Measurements from ENCODE around the gene CCNY.

Gene CCNY

DNA sequence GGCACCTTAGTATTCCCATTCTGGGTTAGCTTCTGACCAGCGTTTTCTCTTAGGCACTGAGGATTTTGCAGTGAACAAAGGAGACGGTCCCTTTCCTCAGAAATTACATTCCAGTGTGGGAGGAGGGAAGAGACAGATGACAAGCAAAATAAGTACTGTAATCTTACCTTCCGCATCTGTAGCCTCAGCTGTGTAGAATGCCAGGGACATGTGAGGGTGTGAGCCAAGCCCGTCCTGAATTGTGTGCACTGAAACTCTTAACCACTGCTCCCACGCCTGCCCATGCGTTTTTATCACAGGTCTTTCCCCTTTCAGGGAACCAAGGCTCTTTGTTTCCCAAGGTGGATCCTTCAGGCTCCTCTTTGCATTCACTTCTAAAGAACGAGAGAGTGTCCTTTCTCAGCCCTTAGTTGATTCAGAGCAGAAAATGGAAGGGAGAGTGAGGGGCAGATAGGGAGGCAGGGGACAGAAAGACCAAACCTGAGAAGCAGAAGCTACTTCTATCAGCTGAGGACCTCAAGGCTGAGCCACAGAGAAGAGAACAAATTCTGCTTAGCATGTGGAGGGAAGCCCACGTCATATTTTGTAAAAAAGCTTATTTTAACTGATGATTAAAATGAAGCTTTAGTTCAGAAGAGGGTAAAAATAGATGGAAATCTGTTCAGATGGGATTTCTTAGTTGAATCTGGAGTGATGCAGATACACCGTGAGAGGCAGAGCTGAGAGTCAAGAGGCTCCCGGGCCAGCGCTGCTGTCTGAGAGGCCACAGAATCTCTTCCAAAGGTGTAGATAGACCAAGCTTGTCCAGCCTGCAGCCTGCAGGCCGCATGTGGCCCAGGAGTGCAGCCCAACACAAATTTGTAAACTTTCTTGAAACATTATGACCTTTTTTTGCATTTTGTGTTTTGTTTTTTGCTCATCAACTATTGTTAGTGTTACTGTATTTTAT, 122.5 kb downstream of the CCNY start:
- DNase-seq: no peak

DNA sequence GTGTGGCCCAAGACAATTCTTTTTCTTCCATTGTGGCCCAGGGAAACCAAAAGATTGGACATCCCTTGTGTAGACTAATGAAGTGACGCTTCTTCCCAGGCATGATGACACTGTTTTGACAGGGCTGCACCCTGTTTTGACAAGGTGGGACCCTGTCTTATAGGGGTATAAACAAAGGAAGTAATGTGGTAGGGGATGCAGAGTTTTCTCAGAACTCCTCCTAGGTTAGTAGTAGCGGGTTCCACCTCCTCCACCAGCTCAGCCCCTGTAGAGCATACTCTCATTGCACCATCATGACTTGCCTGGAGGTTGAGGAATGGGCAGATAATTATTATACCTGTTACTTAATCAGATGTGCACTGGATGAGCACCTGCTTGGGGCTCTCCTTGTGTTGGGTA, 123.1 kb downstream of the CCNY start:
- DNase-seq: no peak

DNA sequence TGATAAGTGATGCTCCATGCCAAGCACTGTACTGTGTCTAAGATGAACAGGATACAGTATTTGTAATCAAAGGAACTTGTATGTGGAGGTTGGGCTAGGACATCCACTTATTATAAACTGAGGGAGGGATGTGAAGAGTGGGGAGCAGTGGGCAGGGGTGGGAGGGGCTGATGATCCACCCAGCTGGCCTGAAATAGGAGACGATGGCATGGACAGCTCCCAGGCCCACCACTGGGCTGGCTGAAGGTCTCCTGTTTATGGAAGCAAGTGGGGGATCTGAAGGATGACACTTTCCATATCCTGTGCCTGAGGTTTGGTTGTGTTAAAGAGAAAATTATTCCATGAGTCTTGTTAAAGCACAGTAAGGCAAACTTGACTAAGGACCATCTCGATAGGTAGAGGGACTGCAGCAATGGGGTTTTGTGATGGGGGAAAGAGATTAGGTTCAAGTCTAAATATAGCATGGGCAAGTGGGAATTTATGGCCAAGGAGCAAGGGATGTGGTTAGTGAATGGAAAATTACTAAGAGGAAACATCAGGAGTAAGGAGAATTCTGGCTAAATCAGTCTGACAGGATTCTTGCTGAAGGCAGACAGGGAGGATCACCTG, 124.6 kb downstream of the CCNY start:
- no peak for DNase-seq

DNA sequence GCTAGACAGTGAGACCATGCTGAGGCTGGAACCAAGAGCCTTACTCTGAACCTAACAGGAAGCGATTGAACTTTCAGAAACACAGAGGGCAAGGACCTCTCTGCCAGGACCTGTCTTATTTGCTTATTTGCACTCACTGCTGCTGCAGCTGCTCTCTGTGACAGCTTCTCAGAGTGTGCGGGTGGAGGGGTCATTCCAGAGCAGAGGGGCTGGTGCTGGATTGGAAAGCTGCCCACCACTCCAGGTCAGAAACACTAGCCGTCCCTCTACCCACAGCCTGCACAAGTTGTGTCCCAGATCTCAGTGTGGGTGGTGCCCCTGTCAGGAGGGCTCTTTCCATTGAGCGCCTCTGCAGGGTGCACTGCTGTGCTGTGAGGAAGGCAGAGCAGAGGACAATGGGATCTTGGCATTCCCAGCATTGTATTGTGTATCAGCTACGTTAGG, 126.2 kb downstream of the CCNY start:
- peak; percentile 7 for DNase-seq

DNA sequence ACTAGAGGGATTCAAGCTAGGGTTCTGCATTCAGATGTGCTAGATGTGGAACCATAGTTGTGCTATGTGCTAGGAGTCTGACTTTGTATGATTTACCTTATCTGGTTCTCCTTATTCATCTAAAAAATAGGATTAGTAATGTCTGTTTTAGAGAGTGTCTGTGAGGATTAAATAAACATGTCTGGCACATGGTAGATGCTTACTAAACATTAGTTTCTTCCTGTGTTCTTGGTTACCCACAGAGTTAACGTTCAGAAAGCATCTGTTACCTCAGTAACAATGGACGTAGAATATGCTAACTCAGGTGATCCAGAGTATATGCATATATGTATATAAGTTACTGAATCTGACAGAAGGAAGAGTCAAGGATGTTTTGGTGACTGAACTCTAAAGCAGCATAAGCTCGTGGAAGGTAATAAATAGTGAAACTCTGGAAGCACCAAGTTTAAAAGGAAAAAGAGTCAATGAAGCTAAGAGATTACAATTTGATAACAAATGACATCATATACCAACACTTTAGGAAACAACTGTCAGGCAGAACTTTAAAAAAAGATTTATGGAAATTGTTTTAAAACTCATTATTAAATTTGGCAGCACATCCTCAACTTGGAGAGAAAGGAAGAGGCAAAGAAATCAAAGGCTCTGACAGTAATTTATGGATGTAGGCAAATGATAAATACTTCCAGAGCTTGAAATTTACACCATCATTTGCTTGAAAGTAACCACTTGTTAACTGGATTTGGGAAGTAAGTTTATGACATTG, 127.0 kb downstream of the CCNY start:
- DNase-seq: no peak

DNA sequence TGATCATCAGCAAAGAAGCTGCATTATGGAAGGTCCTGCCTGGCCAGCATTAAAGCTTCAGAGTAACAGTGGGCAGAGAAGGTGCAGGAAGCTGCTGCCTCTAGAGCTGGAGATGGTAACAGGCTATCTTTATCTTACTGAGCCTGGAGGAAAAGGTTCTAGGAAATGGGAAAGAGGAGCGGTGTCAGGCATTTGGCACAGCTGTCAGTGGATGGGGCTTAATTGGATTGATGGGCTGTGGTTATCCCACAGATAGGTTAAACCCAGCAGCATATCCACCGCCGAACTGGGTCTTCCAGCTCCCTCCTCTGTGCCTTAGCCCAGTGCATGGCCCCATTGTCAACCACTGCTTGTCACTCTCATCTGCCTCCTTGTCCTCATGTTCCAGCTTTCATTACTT, 127.6 kb downstream of the CCNY start:
- DNase-seq: no peak

DNA sequence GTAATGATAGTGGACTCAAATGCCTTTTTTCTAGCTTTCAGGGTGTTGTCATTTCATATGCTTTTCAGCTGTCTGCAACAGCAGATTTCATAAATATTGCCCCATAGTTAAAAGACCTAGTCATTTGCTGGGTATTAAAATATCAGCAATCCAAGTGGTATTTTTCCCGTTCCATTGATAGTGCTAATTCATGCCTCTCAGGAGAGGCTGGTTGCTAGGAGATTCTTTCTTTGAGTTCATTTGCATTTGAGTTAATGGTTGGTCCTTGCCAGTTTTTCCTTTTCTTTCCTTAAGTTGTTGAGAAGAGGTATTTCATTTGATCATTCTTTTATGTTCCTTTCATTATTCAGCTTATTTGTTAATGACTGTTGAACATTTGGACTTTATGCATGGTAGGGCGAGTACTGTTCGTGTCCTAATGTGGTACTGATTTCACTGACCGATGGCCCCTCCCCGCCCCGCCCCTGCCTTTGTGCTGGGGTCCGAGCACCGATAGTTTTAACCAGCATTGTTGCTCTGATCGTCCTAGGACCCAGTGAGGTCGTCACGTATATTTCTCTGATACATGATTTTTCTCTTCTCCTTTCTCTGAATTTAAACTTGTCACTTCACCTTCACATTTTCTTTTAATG, 128.6 kb downstream of the CCNY start:
- DNase-seq: no peak

DNA sequence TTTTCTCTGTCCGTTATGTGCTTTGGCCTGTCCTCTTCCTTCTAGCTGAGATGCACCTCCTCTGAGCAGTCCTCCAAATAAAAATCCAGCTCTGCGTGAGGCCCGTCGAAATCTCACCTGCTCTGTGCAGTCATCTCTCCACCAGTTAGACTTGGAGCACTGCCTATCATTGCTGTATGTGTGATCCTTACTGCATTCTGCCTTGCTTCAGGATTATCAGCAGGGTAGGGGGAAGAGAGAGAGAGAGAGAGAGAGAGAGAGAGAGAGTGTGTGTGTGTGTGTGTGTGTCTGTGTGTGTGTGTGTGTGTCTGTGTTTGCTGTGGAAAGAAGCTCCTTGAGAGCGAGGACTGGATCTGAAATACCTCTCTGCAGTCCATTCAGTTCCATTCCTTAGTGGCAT, 129.4 kb downstream of the CCNY start:
- DNase-seq: no peak

DNA sequence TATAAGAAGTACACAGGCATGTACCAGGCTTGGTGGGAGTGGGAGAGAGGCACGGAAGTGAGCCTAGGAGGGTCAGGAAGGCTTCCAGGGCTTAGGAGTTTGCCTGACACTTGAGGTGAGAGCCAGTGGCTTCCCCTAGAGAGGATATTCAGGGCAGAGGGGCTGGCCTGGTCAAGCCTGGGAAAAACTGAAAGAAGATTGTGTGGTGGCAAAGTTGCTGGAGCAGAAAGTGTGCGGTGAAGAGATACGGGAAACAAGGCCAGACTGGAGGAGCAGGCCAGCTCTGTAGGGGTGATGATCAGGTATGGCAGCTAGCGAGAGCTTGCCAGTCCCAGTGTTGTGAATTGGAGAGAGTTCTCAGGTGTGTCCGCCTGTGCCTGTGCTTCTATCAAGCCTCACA, 129.9 kb downstream of the CCNY start:
- no peak for DNase-seq

DNA sequence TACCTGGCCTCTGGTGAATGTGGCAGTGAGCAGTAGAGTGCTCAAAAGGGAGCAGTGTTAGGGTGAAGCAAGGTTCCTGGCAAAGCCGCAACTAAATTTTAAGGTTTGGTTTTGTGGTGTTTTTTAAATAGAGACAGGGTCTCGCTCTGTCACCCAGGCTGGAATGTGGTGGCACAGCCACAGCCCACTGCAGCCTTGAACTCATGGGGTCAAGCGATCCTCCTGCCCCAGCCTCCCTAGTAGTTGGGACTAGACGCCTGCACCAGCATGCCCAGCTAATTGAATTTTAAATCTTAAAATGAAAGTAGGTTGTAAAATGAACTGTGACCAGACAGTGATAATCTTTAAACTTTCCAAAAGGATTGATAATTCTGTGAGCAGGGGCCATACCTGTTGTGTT, 130.4 kb downstream of the CCNY start:
- no peak for DNase-seq

DNA sequence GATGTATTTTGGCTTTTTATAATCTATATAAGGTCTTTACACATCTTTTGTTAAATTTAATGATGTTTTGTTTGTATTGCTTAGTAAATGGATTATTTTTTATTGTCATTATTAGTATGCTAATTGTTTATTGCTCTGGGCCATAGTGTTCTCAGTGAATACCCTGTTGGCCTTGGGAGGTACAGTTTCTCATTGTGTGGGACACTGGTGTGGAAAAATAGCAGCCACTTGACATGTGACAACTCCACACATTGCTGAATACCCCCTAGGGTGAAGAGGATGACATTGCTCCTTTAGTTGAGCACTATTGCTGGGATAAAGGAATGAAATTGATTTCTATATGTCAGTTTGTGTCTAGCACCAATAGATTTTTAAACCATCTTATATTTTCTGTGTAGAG, 130.9 kb downstream of the CCNY start:
- DNase-seq: no peak

DNA sequence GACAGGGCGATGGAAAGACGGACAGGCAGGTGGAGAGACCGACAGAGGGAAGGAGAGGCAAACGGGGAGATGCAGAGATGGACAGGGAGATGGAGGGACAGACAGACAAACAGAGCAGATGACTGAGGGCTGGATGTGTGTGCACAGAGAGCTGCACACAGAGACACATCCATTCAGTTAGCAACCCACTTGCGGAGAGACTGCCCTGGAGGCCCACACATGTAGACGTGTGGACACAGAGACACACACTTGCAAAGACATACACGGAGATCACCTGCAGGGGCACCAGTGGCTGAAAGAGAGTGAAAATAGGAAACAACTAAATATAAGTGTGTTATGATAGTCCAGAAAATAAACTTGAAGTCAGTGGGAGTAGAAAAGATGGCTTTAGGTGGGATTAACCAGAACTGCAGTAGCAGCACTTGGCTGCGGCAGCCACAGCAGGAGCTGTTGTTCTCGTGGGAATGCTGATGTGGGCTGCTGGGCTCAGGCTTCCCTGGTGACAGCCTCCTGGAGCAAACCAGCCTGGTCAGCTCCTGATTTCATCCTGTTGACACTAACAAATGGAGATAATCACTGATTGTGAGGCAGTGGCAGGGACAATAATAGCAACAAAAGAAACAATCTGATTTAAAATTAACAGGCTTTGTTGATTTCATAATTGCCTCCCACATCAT, 134.1 kb downstream of the CCNY start:
- no peak for DNase-seq

DNA sequence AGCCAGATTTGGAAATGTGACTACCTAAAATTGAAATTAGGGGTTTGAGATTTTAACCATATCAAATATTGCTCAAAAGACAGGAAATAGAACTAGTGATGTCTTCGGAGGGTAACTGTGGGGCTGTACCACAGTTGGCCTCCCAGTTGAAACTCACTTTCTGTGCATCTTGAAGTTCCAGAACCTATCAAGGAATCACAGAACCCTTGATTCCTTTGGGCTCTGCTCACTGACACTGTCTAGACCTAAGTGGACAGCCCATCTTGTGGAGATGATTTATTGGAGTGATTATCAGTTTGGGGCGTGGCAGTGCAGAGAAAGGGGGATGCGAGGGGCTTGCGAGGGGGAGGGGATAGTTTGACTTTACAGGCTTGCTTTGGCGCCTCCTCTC, 134.6 kb downstream of the CCNY start:
- DNase-seq: no peak

DNA sequence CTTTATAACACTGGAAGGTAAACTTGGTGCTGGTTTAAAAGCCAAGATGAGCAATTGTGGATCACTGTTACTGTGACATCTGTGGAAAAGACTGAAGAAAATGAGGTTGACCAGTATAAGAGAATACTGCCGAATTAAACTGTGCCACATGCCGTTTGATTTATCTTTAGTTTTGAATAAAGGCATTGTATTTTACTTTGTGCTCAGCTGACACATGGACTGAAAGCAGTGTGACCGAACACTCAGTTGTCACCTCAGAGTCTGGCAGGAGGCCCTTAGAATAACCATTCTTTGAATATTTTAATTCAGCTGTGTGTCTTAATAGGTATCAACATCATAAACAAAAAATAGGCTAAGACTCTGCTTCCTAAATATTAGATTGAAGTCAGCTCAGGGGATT, 135.1 kb downstream of the CCNY start:
- no peak for DNase-seq

DNA sequence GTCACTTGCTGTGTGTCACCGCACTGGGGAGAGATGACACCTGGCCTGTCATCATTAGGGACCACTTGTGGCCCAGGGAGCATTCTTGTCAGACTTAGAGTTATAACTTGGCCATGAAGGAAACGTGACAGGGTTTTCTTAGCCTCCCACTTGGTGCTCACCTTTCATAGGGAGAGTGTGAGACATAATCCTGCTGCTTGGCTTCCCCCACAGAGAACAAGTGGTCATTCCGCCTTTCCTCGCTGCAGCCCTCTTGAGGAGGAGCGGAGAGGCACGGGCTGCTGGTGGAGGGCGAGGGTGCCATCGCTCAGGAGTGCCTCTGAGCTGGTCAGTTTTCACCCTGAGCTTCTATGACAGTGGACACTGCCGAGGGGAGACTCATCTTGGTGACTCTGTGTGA, 143.8 kb downstream of the CCNY start:
- DNase-seq: no peak

DNA sequence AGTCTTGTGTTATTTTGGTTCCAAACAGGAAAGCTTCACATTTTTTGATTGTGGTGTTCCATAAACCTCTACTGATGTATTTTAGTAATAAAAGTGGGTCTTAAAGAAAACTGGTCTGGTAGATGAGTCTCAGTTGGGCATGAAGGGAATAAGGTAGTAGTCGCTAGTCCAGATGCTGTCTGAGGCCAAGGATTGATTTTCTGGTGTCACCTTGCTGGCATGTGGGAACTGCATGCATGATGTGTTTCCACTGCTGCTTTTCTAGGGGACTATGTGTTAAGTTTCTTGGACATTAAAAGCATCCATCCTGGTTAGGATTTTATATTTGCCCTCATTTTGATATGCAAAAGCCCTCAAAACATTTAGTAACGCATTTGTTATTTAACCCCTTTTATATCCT, 145.1 kb downstream of the CCNY start:
- DNase-seq: no peak

DNA sequence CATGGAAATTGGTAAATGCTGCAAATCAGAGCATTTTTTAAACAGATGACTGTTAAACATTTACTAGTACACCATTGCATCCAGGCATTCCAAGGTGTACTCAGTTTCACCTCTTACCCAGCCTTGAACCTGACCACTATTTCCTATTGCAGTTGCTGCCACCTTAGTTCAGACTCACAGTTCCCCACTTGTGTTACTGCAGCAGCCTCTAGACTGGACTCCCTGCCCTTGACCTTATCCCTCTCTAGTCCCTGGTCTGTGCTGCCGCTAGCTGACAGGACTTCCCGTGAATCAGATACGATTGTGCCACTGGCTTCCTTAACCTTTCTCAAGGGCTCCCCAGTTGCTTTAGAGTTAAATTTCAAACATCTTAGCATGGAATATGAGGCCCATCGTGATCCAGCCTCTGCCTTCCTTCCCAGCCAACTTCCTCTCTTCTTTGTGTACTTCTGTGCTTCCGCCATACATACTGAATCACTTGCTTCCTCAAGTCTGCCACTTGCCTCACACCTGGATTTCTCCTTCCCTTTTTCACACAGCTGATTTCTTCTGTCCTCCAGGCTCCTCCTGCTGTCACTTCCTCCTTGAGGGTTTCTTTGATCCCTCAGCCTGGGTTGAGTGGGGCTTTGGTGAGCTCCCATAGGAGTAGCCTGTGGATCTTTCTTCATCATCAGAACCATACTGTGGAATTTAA, 150.1 kb downstream of the CCNY start:
- no peak for DNase-seq

DNA sequence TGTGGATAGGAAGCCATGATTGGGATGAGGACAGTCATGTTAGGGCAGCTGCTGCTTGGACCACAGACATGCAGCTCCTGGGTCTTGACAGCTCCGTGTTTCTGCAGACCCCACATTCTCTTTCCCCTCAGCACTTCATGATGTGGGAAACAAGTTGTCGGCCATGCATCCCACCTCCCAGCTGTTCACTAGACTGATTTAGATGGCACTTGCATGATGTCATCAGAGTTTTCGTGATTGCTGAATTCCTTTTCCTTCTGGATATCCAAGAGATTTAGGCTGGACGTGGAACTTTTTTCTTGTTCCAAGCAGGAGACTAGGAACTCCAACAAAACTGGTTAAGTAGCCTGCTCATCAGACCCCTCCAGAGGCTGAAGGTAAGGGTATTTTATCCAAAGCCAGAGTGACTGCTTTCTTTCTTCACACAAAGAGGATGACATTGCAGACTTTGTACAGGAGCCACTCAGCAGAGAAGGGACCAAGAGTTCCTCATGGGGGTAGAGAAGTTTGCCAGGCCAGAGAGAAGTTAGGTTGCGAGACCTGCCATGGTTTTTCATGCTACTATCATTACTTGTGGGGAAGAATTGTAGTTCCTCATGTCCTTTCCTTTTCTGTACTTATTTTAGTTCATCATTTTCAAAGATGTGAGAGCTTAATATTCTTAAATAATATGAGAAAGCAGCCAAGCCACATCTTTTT, 151.2 kb downstream of the CCNY start:
- DNase-seq: no peak

DNA sequence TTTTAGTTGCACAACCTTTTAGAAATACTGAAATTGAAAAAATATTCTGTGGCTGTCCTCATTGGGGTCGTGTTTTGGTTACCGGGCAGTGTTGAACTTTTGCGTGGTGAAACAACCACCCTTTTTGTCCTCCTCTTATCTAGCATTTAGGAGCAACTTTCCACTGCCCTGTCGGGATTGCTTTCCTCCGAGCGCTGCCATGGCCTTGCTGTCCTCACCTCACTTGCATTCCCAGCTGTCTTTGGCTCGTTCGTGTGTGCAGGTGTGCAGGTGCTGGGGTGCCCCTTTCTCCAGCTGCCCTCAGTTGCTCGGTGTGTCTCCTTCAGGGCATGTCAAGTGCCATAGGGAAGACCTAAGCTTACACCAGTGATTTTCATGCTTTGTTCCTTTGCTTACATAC, 151.9 kb downstream of the CCNY start:
- DNase-seq: no peak

DNA sequence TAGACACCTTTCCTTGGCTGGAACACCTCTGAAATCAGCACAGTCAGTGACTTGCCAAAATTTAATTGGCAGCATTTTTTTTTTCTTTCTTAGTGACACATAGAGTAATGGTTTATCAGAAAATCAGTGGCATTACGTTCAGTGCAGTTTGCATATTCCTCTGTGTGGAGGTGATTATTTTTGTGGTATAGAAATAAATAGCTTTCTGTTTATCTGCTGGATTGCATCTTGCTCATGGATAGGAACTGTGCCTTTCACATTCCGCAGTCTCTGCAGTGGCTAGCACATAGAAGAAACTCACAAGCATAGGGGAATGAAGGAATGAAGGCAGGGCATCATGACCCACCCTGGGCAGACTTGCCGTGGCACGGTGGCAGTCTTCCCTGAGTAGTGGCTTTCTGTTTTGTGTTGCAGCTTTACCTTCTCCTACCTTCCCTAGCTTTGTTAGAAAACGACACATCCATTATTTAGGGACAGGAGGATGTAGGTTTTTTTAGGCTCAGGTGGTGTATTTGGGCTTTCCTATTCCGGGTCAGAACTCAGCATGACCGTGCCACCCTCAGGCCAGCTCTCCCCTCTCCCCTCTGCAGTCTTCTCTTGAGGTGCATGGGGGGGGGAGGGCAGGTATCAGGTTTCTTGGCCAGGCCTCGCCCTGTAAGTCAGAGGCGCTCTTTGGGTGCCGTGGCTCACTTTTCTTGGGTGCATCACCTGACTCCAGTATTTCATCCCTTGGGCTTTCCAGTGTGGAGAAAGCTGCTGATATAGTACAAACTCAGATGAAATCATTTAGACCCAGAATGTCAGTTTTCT, 156.3 kb downstream of the CCNY start:
- DNase-seq: no peak
